NCI-H226 (cell line): ENCODE measurements around the gene WDR55.
"Not testable (repeated sequence)": the region's sequence is repeated elsewhere in the genome, so short reads cannot be mapped to it uniquely, and the experiment has no call there.

Experiments
- DNase-seq: peaks from one replicate; pipeline ENCODE4 v3.0.0-alpha.2; 2015

WDR55 gene

DNA sequence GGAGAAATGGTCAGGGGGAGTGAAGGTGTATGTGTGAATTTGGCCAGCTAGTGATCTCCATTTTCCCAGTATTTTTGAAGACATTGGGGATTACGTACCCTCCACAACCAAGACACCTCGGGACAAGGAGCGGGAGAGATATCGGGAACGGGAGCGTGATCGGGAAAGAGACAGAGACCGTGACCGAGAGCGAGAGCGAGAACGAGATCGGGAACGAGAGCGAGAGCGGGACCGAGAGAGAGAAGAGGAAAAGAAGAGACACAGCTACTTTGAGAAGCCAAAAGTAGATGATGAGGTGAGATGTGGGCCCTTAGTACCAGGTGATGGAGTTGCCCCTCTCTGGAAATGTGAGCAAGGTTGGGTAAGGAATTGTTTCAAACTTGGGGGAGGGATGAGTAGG lies 5.8 kb upstream of the WDR55 start:
- DNase-seq, result no peak

DNA sequence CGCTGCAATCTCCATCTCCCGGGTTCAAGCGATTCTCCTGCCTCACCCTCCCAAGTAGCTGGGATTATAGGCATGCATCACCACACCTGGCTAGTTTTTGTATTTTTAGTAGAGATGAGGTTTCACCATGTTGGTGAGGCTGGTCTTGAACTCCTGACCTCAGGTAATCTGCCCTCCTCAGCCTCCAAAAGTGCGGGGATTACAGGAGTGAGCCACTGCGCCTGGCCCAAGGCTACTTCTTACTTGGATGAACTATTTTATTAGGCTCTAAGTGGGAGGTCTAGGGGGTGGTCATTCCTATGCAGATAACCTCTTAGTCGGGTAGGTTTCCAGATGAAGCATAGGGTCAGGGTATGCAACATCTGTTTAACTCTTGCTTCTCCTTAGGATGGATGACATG lies 4.3 kb upstream of the WDR55 start:
- DNase-seq, result not testable (repeated sequence)

DNA sequence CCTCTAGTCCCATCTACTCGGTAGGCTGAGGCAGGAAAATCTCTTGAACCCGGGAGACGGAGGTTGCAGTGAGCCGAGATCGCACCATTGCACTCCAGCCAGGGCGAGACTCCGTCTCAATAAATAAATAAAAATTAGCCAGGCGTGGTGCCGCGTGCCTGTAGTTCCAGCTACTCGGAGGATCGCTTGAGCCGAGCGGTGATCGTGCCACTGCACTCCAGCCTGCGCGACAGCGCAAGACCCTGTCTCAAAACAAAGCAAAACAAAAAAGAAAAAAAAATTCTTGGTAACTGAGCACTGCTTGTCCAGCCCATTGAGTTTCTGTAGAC lies 710 bp upstream of the WDR55 start:
- DNase-seq, result no peak

DNA sequence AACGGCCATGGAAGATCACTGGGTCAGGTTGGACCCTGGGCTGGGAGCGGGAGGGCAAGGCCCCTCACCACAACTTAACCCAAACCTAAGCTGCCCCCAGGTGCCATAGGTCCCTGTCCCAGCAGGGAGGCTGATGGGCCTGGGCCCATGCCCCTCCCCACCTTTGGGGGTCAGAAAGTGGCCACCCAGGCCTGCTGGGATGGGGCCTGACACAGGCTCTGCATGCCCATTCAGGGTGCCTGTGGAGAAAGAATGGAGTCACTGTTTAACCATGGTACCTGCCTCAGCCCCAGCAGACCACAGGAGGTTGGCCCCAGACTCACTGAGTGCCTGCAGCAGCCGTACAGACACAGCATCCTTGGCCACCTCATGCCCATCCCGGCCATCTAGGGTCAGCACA lies 6.3 kb downstream of the WDR55 start:
- DNase-seq, result not testable (repeated sequence)

DNA sequence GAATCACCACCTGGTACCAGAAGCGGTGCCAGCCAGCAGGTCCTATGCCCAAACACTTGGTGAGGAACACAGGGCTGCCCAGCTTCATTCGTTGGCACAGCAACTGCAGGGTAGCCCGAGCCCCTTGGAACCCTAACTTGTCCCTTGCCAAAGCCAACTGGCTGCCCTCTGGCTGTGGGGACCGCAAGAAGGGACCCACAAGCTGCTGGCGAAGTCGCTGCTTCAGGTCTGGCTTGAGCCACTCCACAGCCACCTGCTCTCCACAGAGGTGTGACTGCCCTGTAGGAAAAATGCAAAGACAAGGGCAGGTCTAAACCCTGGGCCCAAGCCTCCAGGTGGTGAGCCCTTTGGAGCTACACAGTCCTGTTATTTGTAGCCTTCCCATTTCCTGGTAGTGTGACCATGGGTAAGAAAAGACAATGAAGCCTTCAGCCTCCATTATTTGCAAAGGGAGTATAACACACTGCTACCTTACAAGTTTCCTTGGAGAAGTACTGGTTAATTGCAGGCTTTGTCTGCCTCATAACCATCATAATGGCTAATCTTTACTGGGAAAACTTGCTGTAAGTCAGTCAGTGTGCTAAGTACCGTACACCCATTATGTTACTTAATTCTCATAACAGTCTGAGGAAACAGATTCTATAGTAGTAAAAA lies 6.9 kb downstream of the WDR55 start:
- DNase-seq, result no peak

DNA sequence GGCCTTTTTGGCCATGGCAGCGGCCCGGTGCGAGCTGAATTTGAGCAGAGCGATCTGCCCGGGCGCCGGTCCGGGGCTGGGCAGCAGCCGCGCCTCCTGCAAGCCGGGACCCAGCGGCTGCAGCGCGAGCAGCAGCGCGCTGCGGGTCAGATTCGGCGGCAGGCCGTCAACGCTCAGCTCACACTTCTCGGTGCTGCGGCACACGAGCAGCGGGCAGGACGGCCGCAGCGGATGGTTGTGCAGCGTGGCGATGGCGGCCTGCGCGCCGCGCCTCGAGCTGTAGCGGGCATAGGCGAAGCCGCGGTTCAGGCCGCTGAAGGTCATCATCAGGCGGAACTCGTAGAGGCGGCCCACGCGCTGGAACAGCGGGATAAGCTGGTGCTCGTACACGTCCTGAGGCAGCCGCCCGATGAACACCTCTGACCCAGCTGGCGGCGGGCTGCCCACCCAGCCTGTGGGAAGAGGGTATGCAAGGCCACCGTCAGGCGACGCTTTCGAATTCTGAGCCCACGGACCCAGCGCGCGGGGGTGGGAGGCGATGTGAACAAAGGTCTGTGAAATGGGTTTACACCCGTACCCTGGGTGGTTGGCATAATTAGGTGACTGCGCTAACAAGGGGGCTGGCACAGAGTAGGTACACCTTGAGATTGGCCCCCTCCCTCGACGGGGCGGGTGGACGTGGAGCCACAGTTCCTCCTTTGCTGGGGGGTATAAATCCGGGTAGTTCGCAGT lies 7.9 kb downstream of the WDR55 start:
- no peak for DNase-seq

DNA sequence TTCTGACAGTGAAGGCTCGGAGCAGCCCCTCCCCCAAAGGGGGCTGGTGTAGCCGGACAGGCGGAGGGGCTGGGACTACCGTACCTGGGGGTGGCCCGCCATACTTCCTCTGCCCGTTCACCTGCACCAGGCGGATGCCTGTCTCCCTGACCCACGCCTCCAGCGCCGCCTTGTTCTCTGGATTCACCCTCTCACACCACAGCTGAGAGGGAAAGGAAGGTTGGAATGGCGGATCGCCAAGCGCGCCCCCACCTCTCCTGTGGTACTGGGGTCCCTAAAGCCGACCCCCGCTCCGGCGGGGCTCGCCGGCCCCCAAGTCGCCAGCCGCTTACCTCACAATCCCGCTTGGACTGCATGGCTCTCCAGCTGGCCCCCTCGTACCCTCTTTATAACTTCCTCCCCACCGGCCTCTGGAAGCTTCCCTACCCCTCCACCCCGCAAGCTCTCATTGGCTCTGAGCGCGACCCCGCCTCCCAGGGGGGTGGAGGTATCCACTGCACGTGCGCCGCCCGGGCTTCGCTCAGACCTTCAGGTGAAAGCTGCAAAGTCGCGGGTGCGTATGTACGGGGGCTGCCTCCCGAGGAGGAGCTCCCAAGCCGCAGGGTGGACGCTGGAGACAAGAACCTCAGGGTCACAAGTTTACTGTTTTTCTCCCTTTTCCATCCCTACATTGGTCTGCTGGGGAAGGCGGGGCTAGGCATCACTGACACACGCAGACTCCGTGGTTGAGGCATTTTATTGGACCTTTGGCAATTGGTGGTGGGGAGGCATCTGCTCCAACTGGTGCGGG lies 8.7 kb downstream of the WDR55 start, which contains the start of gene DND1:
DND1 (minus strand) TSS at position 390 of the 790 bp plus-strand sequence; CDS start at position 356, 34 bp downstream.
- DNase-seq, result no peak

DNA sequence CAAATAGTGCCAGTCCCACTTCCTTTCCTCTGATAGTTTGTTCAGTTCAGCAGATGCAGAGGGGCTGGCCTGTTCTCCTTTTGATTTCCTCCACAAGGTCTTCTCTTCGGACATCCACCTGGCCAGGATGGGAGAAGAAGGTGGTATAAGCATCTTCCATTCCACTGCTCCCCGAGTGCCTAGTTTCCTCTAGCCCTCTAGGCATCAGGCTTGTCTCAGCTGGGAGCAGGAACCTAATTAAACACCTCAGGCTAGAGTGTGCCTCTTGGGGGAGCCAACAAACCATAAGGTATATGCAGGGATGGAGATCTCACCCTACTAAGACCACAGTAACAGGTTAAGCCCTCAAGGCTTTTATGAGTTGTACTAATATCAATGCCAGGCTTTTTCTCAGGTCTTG lies 9.5 kb downstream of the WDR55 start:
- no peak for DNase-seq

DNA sequence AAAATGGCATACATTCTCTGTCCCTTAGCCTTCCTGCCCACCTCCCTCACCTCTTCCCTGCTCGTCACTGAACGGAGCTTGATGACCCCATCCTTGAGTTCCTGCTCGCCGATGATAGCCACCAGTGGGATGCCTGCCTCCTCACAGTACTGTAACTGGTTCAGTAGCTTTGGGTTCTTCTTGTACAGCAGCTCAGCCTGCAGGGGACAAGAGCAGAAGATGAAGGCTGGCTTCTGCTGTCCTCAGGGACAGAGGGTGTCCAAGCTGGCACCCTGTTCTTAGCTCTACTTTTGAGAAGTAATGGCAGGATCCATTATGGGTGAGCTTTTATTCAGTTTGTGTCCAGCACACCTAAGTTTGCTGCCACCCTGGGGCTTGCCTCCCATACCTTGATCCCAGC lies 9.9 kb downstream of the WDR55 start:
- no peak for DNase-seq

DNA sequence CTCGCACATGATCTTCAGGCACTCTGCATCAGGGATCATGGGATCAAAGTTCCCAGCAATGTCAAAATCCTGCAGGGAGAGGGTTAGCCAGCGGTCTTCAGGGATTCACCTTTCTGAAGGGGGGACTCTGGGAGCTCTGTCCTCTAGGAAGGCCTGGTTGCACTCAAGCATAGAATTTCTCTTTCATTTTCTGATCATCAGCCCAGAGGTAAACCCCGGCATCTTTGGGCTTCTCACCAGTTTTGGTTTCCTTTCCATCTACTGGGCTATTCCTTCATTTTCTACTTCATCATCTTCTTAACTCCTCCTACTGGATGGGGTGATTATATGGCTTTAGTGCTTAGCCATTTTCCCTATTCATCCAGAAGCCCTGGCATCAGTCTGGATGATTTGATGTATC lies 13.2 kb downstream of the WDR55 start:
- no peak for DNase-seq

DNA sequence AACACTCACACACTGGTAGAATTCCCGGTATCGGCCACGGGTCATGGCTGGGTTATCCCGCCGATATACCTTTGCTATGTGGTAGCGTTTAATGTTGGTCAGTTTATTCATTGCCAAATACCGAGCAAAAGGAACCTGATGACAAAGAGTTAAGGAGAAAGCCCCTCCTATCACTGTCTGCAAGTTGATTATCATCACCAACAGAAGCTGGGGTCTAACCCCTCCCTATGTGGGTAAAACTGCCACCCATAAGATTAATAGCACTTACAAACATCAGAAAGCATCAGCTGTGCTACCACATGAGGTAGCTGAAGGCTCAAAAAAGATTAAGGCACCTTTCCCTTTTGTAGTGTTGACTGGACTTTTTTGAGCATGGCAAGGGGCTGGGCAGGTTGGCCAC lies 14.3 kb downstream of the WDR55 start:
- no peak for DNase-seq

DNA sequence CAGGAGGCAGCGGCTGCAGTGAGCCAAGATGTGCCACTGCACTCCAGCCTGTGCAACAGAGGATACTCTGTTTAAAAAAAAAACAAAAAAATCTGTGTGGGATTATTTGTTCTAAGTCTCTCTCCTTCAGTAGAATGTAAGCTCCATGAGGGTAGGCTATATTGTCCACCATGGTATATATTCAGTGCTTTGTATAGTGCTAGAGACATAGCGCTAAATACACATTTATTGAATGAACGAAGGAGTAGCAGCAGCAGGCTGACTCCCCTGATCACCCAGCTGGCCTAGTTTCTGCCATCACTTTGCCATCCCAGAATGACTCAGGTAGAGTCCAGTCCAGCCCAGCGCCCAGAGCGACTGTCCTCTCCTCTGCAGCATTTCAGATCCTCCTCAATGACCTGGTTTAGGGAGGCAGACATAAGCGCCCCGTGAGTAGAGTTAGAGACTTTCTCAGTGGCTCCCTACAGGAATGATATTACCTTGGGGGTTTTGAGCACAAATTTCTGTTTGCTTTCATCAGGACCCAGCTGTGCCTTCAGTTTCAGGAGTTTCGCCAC lies 25.8 kb downstream of the WDR55 start:
- DNase-seq, result no peak

DNA sequence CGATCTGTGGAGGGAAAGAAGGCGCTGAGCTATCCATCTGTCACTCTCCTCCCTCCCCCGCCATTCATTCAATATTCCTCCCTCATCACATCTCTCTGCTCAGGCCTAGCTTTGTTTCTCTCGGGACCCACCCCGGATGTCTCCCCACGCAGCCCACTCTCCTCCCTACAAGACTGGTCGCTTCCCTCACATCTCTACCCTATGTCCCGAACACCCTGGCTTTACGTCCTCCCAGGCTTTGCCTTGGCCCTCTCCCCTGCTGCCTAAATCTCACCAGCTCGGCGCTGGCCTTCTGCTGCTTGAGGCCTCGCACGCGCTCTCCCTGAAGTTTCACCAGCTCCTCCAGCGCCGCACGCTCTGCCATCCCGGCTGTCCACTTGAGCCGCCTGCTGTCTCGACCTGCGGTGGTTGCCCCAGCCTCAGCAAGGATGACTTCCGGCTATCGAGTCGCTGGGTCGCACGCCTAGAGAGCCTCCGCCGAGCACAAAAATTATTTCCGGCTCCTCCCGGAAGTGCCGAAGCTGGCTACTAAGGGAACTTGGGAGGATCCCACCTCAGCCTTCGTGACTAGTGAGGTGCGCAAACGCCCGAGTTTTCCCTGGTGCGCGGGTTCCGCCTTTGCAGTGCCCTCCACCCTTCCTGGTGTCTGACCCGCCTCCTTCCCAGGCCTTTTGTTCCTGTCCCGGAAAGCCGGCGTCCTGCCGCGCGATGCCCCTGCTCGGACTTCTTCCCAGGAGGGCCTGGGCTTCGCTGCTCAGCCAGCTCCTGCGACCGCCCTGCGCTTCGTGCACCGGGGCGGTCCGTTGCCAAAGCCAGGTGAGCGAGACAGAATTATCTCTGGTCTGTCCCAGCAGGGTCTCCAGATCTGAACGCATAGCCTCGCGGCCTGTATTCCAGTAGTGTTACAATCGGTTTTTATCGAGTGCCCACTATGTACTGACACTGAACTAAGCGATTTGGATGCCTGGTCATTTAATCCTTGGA lies 26.5 kb downstream of the WDR55 start, which contains the start of the genes HARS1 and HARS2:
HARS1 (minus strand) TSS at position 430 of the 984 bp plus-strand sequence; CDS start at position 364, 66 bp downstream.
HARS2 (plus strand) TSS at position 515 of the 984 bp plus-strand sequence; CDS start at position 709, 194 bp downstream.
- DNase-seq, result peak; percentile 99

DNA sequence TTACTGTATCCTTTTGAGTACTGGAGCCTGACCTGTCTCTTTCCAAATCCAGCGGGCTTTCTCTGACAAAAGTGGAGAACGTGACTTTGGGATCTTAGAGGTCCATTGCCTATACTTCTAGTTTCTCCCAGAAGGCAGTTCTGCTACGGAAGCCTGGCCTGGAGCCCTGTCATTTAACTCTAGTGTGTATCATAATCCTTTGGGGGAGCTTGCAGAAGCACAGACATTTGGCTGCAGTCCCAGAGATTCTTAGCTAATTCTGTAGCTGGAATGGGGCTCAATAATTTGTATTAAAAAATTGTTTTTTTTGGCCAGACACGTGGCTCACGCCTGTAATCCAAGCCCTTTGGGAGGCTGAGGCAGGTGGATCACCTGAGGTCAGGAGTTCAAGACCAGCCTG lies 29.6 kb downstream of the WDR55 start:
- DNase-seq, result no peak

DNA sequence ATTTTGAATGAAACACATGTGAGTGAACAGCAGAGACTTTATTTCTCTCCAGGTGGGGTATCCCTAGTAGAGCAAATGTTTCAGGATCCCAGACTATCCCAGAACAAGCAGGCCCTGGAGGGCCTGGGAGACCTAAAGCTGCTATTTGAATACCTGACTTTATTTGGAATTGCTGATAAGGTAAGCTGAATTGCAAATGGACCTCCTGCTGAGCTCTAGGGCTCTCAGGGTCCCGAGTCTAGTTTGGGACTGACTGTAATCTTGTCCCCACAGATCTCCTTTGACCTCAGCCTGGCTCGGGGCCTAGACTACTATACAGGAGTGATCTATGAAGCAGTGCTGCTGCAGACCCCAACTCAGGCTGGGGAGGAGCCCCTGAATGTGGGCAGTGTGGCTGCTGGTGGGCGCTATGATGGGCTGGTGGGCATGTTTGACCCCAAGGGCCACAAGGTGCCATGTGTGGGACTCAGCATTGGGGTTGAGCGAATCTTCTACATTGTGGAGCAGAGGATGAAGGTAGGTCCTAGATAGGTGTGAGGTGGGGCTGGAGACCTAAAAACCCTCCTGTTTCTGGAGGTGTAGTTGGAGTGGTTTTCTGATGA lies 32.3 kb downstream of the WDR55 start:
- DNase-seq, result no peak

DNA sequence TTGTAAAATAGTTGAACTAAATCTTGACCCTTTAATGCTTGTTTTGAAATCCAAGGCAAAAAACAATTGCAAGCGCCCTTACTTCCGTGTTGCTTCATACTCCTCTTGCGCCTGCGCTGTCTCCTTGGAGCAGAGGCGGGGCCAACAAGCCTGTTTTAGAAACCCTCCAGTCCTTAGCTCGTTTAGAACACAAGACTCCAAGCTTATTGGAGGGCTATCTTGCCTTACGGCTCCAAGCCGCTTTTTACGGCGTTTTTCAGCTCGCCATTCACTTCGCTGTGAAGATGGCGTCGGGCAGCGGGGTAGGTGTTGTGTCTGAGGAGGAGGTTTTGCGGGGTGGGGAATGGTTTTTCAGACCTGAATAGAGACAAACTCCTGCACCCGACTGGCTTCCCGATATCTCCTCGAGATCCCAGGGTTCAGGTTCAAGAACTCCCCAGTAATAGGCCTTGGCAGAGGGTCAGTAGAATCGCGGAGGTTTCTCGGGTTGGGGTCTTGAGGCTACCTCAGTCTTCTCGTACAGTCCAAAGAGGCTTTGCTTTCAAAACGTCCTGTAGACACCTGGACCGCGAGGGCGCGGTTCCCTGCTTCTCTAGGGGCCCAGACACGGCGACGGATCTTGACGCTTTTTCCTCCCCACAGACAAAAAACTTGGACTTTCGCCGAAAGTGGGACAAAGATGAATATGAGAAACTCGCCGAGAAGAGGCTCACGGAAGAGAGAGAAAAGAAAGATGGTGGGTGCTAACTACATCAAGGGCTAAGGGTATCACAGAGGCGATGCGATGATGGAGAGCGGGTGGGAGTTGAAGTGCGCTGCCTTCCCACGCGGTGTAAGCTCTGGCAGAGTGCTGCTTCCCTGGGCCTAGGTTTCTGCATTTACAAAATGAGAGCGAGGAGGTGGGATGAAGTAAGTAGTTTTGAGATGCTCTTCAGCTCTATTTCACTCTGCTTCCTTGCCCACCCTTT lies 35.8 kb downstream of the WDR55 start, which contains the start of gene ZMAT2:
ZMAT2 (plus strand) TSS at position 271 of the 968 bp plus-strand sequence; CDS start at position 285, 14 bp downstream.
- peak; percentile 98 for DNase-seq

DNA sequence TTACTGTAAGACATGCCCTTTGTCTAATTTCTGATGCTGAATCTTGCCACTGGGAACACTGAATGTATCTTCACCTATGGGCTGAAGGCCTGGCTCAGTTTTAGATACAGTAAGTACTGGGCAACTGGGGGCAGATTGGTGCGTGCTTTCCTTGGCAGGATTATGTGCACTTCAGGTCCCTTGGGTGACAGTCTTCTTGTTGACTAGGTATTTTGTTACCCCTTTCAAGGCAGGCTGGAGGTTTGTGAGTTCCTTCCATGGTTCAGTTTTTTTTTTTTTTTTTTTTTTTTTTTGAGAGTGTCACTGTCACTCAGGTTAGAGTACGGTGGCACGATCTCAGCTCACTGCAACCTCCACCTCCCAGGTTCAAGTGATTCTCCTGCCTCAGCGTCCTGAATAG lies 43.1 kb downstream of the WDR55 start:
- DNase-seq, result no peak

DNA sequence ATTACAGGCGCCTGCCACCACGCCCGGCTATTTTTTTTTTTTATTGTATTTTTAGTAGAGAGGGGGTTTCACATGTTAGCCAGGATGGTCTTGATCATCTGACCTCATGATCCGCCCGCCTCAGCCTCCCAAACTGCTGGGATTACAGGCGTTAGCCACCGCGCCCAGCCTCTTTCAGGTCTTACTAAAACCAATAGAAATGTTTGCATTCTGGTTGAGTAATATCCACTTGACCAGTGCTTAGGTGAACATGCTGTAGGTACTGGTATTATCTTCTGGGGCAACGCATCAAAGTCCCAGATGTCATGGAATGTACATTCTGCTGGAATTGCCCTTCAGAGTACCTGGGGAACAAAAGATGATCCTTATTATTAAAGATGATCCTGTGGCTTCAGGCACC lies 44.1 kb downstream of the WDR55 start:
- DNase-seq, result not testable (repeated sequence)

DNA sequence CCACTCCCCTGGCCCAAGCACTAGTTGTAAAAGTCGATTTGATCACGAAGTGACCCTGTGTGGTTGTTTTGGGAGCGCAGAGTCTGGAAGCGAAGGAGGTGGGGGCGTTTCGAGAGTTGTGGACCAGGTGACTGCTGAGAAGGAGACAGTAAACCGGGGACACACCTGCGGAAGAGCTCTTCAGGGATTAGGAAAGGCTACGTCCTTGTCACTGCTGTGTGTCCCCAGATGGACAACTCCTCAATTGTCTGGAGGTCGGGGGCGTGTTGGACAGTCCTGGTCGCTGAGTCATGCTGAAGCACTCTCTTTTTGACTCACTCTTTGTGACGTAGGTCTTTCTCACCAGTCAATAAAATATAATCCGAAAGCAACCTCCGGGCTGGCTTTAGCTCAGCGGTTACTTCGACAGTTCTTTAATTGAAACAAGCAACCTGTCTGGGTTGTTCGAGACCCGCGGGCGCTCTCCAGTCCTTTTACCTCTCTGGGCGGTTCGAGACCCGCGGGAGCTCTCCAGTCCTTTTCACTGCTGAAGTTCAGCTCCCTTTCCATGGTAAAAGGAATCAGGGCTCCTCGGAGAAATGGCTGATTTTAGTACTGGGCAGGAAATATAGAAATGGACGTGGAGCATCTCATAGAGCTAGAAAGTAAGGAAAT lies 46.3 kb downstream of the WDR55 start:
- peak; percentile 90 for DNase-seq

DNA sequence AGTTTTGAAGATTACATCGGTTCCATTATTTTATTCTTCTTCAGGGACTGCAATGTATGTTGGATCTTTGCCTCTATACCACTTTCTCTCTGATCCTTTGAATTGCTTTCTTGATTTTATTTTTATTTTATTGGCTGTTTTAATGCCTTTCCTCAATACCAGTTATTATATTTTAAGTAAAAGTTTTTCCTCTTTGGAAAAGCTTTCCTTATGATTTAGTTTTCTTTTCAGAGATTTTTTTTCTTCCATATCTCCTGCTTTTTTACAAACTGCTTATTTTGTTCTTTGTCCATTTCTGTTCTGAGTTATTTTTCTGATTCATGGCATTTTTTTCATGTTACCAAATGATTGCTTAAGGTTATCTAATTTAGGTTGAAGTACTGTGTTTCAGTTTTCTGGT lies 47.1 kb downstream of the WDR55 start:
- DNase-seq, result no peak
